Measurements from ENCODE around the gene NOL6.
"Not testable (repeated sequence)": the region's sequence is repeated elsewhere in the genome, so short reads cannot be mapped to it uniquely, and the experiment has no call there.

NOL6 gene

DNA sequence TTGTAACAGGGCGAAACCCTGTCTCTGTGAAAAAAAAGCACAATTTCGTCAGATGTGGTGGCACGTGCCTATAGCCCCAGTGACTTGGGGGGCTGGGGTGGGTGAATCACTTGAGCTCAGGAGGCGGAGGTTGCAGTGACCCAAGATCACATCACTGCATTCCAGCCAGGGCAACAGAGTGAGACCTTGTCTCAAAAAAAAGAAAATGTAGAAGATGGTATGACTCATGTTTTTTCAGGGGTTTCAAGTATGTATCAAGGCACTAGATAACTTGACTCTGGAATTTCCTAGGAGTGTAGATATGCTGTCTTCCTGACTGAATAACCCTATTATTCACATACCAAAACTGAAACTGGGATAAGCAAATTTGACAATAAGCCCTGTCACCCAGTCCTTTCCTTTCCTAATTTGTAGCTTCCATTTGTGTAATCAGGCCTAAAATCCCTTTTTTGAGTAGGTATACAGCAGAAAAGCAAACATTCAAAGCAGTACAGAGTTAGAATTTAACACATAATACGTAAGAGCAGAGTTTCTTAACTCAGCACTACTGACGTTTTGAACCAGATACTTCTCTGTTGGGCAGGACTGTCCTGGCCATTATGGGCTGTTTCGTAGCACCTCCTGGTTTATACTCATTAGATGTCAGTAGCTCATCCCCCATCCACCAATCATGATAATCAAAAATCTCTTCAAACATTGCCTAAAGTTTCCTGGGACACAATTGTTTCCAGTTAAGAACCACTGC lies 33.1 kb upstream of the NOL6 start:
- no peak overlapping the region for H3K4me3 ChIP-seq (ENCODE audit: low read depth in 1 of 2, low read length in 2 of 2)
- H3K4me1 ChIP-seq (ENCODE audit: insufficient read depth, low read length): peaks cover 17% of the 10 kb centered on the region
- ATAC-seq (ENCODE audit: insufficient read depth, low read depth) (no peak), DNase-seq (no peak)
- no peaks in the 10 kb centered on the region for H4K20me1 ChIP-seq (ENCODE audit: insufficient read depth, low read length)
- H2AFZ ChIP-seq (ENCODE audit: low read depth, low read length): no peak overlapping the region
- TF ChIP-seq, protein P1, sequence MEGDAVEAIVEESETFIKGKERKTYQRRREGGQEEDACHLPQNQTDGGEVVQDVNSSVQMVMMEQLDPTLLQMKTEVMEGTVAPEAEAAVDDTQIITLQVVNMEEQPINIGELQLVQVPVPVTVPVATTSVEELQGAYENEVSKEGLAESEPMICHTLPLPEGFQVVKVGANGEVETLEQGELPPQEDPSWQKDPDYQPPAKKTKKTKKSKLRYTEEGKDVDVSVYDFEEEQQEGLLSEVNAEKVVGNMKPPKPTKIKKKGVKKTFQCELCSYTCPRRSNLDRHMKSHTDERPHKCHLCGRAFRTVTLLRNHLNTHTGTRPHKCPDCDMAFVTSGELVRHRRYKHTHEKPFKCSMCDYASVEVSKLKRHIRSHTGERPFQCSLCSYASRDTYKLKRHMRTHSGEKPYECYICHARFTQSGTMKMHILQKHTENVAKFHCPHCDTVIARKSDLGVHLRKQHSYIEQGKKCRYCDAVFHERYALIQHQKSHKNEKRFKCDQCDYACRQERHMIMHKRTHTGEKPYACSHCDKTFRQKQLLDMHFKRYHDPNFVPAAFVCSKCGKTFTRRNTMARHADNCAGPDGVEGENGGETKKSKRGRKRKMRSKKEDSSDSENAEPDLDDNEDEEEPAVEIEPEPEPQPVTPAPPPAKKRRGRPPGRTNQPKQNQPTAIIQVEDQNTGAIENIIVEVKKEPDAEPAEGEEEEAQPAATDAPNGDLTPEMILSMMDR (IDR thresholded peaks at IDR 0.05; ENCODE audit: borderline replicate concordance, extremely low read depth, low read length, poor library complexity, severe bottlenecking): no peak
- TF ChIP-seq EZH2 (IDR thresholded peaks at IDR 0.05; ENCODE audit: borderline replicate concordance, low read depth, low read length, severe bottlenecking): no peak
- no peak overlapping the region for H3K4me2 ChIP-seq (ENCODE audit: insufficient read depth, low read length)
- H3K27me3 ChIP-seq (ENCODE audit: insufficient read depth, low read length, poor library complexity): no peaks in the 10 kb centered on the region
- H3K9me3 ChIP-seq (ENCODE audit: insufficient read depth, low read length, severe bottlenecking): no peaks in the 10 kb centered on the region
- H3K27ac ChIP-seq (ENCODE audit: low read length): no peak overlapping the region
- H3K36me3 ChIP-seq (ENCODE audit: insufficient read depth, low read length): no peaks in the 10 kb centered on the region
- H3K9ac ChIP-seq (ENCODE audit: low read depth, low read length): no peak overlapping the region
- no peaks in the 10 kb centered on the region for H3K79me2 ChIP-seq (ENCODE audit: insufficient read depth, low read length)

DNA sequence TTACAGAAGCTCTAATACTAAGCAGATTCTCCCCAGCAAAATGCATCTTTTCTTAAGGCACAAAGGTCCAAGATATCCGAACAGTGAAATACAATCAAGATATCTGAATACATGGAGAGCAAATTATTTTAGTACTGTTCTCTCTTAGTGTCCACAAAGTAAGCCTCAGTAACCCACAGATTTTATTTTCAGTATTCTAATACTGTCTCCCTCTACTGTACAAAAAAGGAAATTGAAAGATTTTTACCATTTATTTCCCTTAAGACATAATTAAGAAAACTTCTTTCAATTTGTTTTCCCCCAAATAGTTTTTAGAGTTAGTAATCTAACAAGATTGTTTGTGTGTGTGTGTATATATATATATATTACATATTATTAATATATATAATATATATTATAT lies 24.7 kb upstream of the NOL6 start:
- no peak overlapping the region for H3K27ac ChIP-seq (ENCODE audit: low read length)
- H3K79me2 ChIP-seq (ENCODE audit: insufficient read depth, low read length): no peaks in the 10 kb centered on the region
- no peaks in the 10 kb centered on the region for H3K36me3 ChIP-seq (ENCODE audit: insufficient read depth, low read length)
- no peaks in the 10 kb centered on the region for H3K4me1 ChIP-seq (ENCODE audit: insufficient read depth, low read length)
- ATAC-seq (ENCODE audit: insufficient read depth, low read depth) (no peak), DNase-seq (no peak)
- H3K4me3 ChIP-seq (ENCODE audit: low read depth in 1 of 2, low read length in 2 of 2): no peak overlapping the region
- no peak overlapping the region for H3K4me2 ChIP-seq (ENCODE audit: insufficient read depth, low read length)
- no peaks in the 10 kb centered on the region for H3K27me3 ChIP-seq (ENCODE audit: insufficient read depth, low read length, poor library complexity)
- no peaks in the 10 kb centered on the region for H3K9me3 ChIP-seq (ENCODE audit: insufficient read depth, low read length, severe bottlenecking)
- H2AFZ ChIP-seq (ENCODE audit: low read depth, low read length): no peak overlapping the region
- H4K20me1 ChIP-seq (ENCODE audit: insufficient read depth, low read length): no peaks in the 10 kb centered on the region
- H3K9ac ChIP-seq (ENCODE audit: low read depth, low read length): no peak overlapping the region
- TF ChIP-seq EZH2 (IDR thresholded peaks at IDR 0.05; ENCODE audit: borderline replicate concordance, low read depth, low read length, severe bottlenecking): no peak
- TF ChIP-seq, protein P1 (IDR thresholded peaks at IDR 0.05; ENCODE audit: borderline replicate concordance, extremely low read depth, low read length, poor library complexity, severe bottlenecking): no peak

DNA sequence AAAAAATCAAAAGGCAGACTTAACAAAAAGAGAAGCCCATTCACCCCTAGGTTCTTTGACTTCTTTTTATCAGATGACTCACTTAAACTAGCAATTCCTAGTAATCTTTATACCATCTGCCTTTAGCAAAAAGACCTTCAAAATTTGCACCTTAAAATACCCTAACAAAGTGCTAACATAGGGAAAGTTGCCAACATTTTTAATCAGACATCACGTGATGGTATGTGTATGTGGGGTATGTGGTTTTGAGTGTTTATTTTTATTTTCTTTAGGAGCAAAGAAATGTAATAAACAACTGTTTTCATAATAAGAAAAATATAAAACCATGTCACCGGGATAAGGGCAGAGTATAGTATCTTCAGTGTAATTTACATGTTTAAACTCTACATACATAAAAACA lies 20.1 kb upstream of the NOL6 start:
- not testable (repeated sequence) for H4K20me1 ChIP-seq (ENCODE audit: insufficient read depth, low read length); H3K27me3 ChIP-seq (ENCODE audit: insufficient read depth, low read length, poor library complexity); H3K4me1 ChIP-seq (ENCODE audit: insufficient read depth, low read length); H3K4me3 ChIP-seq (ENCODE audit: low read depth in 1 of 2, low read length in 2 of 2); ATAC-seq (ENCODE audit: insufficient read depth, low read depth); DNase-seq; H3K4me2 ChIP-seq (ENCODE audit: insufficient read depth, low read length); H3K9me3 ChIP-seq (ENCODE audit: insufficient read depth, low read length, severe bottlenecking); H3K79me2 ChIP-seq (ENCODE audit: insufficient read depth, low read length); H3K27ac ChIP-seq (ENCODE audit: low read length); H3K9ac ChIP-seq (ENCODE audit: low read depth, low read length); H3K36me3 ChIP-seq (ENCODE audit: insufficient read depth, low read length); H2AFZ ChIP-seq (ENCODE audit: low read depth, low read length)

DNA sequence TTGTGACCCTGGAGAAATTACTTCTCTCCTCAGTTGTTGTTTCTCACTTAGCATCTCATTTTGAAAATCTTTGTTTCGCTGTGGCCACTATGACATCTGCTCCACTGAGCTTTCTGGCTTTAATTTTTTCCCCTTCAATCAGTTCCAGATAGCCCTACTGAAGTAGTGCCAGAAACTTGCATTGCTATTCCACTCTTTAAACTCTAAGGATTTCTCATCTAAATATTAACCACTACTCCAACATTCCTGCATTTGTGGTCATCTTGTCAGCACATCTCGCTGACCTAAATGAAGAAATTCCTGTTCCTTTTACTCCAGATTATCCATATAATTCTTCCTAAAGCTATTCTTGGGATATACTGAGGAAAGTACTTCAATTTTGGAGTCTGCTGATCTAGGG lies 15.3 kb upstream of the NOL6 start:
- Histone ChIP-seq H3K79me2 (ENCODE audit: insufficient read depth, low read length) (no peaks in the 10 kb centered on the region), H3K4me3 (ENCODE audit: low read depth in 1 of 2, low read length in 2 of 2) (no peak overlapping the region), H3K9ac (ENCODE audit: low read depth, low read length) (no peak overlapping the region), H3K27me3 (ENCODE audit: insufficient read depth, low read length, poor library complexity) (no peaks in the 10 kb centered on the region), H2AFZ (ENCODE audit: low read depth, low read length) (no peak overlapping the region), H3K27ac (ENCODE audit: low read length) (no peak overlapping the region), H3K36me3 (ENCODE audit: insufficient read depth, low read length) (no peaks in the 10 kb centered on the region), H4K20me1 (ENCODE audit: insufficient read depth, low read length) (no peaks in the 10 kb centered on the region), H3K4me2 (ENCODE audit: insufficient read depth, low read length) (no peak overlapping the region), H3K9me3 (ENCODE audit: insufficient read depth, low read length, severe bottlenecking) (no peaks in the 10 kb centered on the region), H3K4me1 (ENCODE audit: insufficient read depth, low read length) (no peaks in the 10 kb centered on the region)
- no peak for ATAC-seq (ENCODE audit: insufficient read depth, low read depth)
- no peak for DNase-seq
- TF ChIP-seq, protein P1 (IDR thresholded peaks at IDR 0.05; ENCODE audit: borderline replicate concordance, extremely low read depth, low read length, poor library complexity, severe bottlenecking): no peak
- no peak for TF ChIP-seq EZH2 (IDR thresholded peaks at IDR 0.05; ENCODE audit: borderline replicate concordance, low read depth, low read length, severe bottlenecking)

DNA sequence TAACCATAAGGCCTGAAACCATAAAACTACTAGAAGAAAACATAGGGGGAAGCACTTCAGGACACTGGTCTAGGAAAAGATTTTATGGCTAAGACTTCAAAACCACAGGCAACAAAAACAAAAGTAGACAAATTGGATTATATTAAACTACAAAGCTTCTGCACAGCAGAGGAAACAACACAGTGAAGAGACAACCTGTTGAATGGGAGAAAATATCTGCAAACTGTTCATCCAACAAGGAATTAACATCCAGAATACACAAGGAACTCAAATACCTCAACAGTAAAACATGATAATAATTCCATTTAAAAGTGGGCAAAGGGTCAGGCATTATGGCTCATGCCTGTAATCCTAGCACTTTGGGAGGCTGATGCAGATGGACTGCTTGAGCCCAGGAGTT lies 11.6 kb upstream of the NOL6 start:
- not testable (repeated sequence) for ATAC-seq (ENCODE audit: insufficient read depth, low read depth); H3K79me2 ChIP-seq (ENCODE audit: insufficient read depth, low read length); H3K9me3 ChIP-seq (ENCODE audit: insufficient read depth, low read length, severe bottlenecking); H3K4me3 ChIP-seq (ENCODE audit: low read depth in 1 of 2, low read length in 2 of 2); H3K9ac ChIP-seq (ENCODE audit: low read depth, low read length); H3K4me2 ChIP-seq (ENCODE audit: insufficient read depth, low read length); DNase-seq; H3K36me3 ChIP-seq (ENCODE audit: insufficient read depth, low read length); H2AFZ ChIP-seq (ENCODE audit: low read depth, low read length); H3K27ac ChIP-seq (ENCODE audit: low read length); H3K4me1 ChIP-seq (ENCODE audit: insufficient read depth, low read length); H3K27me3 ChIP-seq (ENCODE audit: insufficient read depth, low read length, poor library complexity); H4K20me1 ChIP-seq (ENCODE audit: insufficient read depth, low read length)

Measured in DND-41 (cell line).